Activated T-helper 1 cell treated with anti-CD3 and anti-CD28 coated beads, Interleukin-12 subunit alpha, Interleukin-12 subunit beta, Interleukin-2, Interleukin-4 antibody, amounts not matched to agents 30 ng/mL and 10 ng/mL and 1 ng/mL, durations not matched to agents 14 hours and 24 hours and 36 hours (primary cell): ENCODE results near the gene FLNB. TPM values are rescaled to one million over a fixed set of nuclear protein-coding genes. Genes with fewer than 3 reads are reported as not detected.

ENCODE experiments used
- DNase-seq: peaks from one replicate; pipeline ENCODE4 v3.0.0; 2021; ENCODE audit warnings: low spot score
- H3K27ac Mint-ChIP-seq: one replicate; pipeline ENCODE4 v1.8.0; 2021; ENCODE audit warnings: mild to moderate bottlenecking, mixed read lengths
- H3K27me3 Mint-ChIP-seq: one replicate; pipeline ENCODE4 v1.8.0; 2022; ENCODE audit warnings: mild to moderate bottlenecking, moderate library complexity, mixed read lengths; ENCODE audit not compliant: insufficient read depth
- H3K36me3 Mint-ChIP-seq: one replicate; pipeline ENCODE4 v1.8.0; 2021; ENCODE audit warnings: low read depth, mixed read lengths
- H3K4me1 Mint-ChIP-seq: one replicate; pipeline ENCODE4 v1.8.0; 2021; ENCODE audit warnings: low read depth, mixed read lengths
- H3K4me3 Mint-ChIP-seq: one replicate; pipeline ENCODE4 v1.8.0; 2021; ENCODE audit warnings: mild to moderate bottlenecking, moderate library complexity, mixed read lengths
- H3K9me3 Mint-ChIP-seq: one replicate; pipeline ENCODE4 v1.8.0; 2021; ENCODE audit warnings: mixed read lengths
- intact Hi-C: fragments of 100-400 bp; cut with micrococcal nuclease; formaldehyde crosslinking; loops from one replicate; pipeline ENCODE4 v1.15.1; 2024
- total RNA-seq: library from RNA; stranded (reverse); gene quantifications from 2 replicates; pipeline ENCODE4 v1.2.3, GENCODE V29; 2022

The FLNB gene
- total RNA-seq, 1 donor from 2014 or later = 24.1 TPM

- Mint-ChIP-seq H3K27ac (no peak overlapping the region), H3K36me3 (no peaks in the 10 kb centered on the region), H3K4me3 (no peak overlapping the region), H3K9me3 (no peaks in the 10 kb centered on the region), H3K4me1 (peaks cover 3% of the 10 kb centered on the region), H3K27me3 (no peaks in the 10 kb centered on the region)
- DNase-seq = no peak
- intact Hi-C loops = no loop called here
Measured at GRCh38 chr3:57972531-57973111, 35.6 kb upstream of the FLNB start.

- Mint-ChIP-seq H3K4me1 (no peaks in the 10 kb centered on the region), H3K27ac (no peak overlapping the region), H3K4me3 (no peak overlapping the region), H3K36me3 (no peaks in the 10 kb centered on the region), H3K27me3 (no peaks in the 10 kb centered on the region), H3K9me3 (no peaks in the 10 kb centered on the region)
- intact Hi-C loops = no loop called here
- no peak for DNase-seq
Measured at GRCh38 chr3:57973715-57974477, 34.3 kb upstream of the FLNB start.

- DNase-seq = no peak
- H3K27ac Mint-ChIP-seq = no peak overlapping the region
Measured at GRCh38 chr3:57974796-57975388, 33.3 kb upstream of the FLNB start.

GRCh38 chr3:57977818-57978235, 30.4 kb upstream of the FLNB start:
- Mint-ChIP-seq H3K36me3 (peaks cover under 1% of the 10 kb centered on the region), H3K4me3 (no peak overlapping the region), H3K27ac (no peak overlapping the region), H3K9me3 (no peaks in the 10 kb centered on the region), H3K4me1 (peaks cover 5% of the 10 kb centered on the region), H3K27me3 (no peaks in the 10 kb centered on the region)
- intact Hi-C loops = no loop called here
- no peak for DNase-seq

More at GRCh38 chr3:57974796-57975388, 33.3 kb upstream of the FLNB start:
- no peak overlapping the region for H3K4me3 Mint-ChIP-seq
- H3K4me1 Mint-ChIP-seq = no peaks in the 10 kb centered on the region
- no peaks in the 10 kb centered on the region for H3K36me3 Mint-ChIP-seq
- no peaks in the 10 kb centered on the region for H3K9me3 Mint-ChIP-seq
- H3K27me3 Mint-ChIP-seq = no peaks in the 10 kb centered on the region
- intact Hi-C loops = no loop called here

GRCh38 chr3:57978316-57978715, 29.9 kb upstream of the FLNB start:
- DNase-seq = no peak
- Mint-ChIP-seq H3K4me1 (peaks cover 10% of the 10 kb centered on the region), H3K36me3 (peaks cover 2% of the 10 kb centered on the region), H3K9me3 (no peaks in the 10 kb centered on the region), H3K4me3 (no peak overlapping the region), H3K27me3 (no peaks in the 10 kb centered on the region), H3K27ac (no peak overlapping the region)
- intact Hi-C loops = no loop called here

- Mint-ChIP-seq H3K4me1 (peaks cover 22% of the 10 kb centered on the region), H3K36me3 (peaks cover 4% of the 10 kb centered on the region), H3K4me3 (no peak overlapping the region), H3K27ac (no peak overlapping the region), H3K9me3 (no peaks in the 10 kb centered on the region), H3K27me3 (no peaks in the 10 kb centered on the region)
- no peak for DNase-seq
- intact Hi-C loops = loop anchor here (5.0 kb wide), 1 partner anchor 572 kb away; no protein-coding TSS in a partner anchor
Measured at GRCh38 chr3:57980416-57980815, 27.8 kb upstream of the FLNB start.

- Mint-ChIP-seq H3K36me3 (peaks cover 4% of the 10 kb centered on the region), H3K4me1 (peaks cover 22% of the 10 kb centered on the region), H3K4me3 (no peak overlapping the region), H3K9me3 (no peaks in the 10 kb centered on the region), H3K27me3 (no peaks in the 10 kb centered on the region), H3K27ac (peak overlapping the region; percentile 34)
- intact Hi-C loops = loop anchor here (5.0 kb wide), 1 partner anchor 571 kb away; no protein-coding TSS in a partner anchor
- DNase-seq = no peak
Measured at GRCh38 chr3:57981483-57982087, 26.6 kb upstream of the FLNB start.

GRCh38 chr3:57982561-57983243, 25.5 kb upstream of the FLNB start:
- no peak overlapping the region for H3K4me3 Mint-ChIP-seq
- peak overlapping the region; percentile 90 for H3K27ac Mint-ChIP-seq
- intact Hi-C loops = loop anchor here (1.0 to 5.0 kb wide), 2 partner anchors 26 to 570 kb away; partner anchors contain the start of gene FLNB
- peaks cover 4% of the 10 kb centered on the region for H3K36me3 Mint-ChIP-seq
- no peak for DNase-seq
- no peaks in the 10 kb centered on the region for H3K9me3 Mint-ChIP-seq
- no peaks in the 10 kb centered on the region for H3K27me3 Mint-ChIP-seq
- H3K4me1 Mint-ChIP-seq = peaks cover 22% of the 10 kb centered on the region

GRCh38 chr3:57983734-57984518, 24.3 kb upstream of the FLNB start:
- Mint-ChIP-seq H3K27me3 (no peaks in the 10 kb centered on the region), H3K4me1 (peaks cover 22% of the 10 kb centered on the region), H3K36me3 (peaks cover 4% of the 10 kb centered on the region), H3K4me3 (peak overlapping the region; percentile 6), H3K27ac (peak overlapping the region; percentile 90), H3K9me3 (no peaks in the 10 kb centered on the region)
- peak; percentile 52 for DNase-seq
- intact Hi-C loops = loop anchor here (1.0 to 5.0 kb wide), 3 partner anchors 24 to 568 kb away; partner anchors contain the start of gene FLNB

- no peak for DNase-seq
- Mint-ChIP-seq H3K9me3 (no peaks in the 10 kb centered on the region), H3K27ac (no peak overlapping the region), H3K4me1 (peaks cover 22% of the 10 kb centered on the region), H3K4me3 (no peak overlapping the region), H3K27me3 (no peaks in the 10 kb centered on the region), H3K36me3 (peaks cover 4% of the 10 kb centered on the region)
- intact Hi-C loops = loop anchor here (2.0 kb wide), 1 partner anchor 49 kb away; no protein-coding TSS in a partner anchor
Measured at GRCh38 chr3:57985176-57985983, 22.8 kb upstream of the FLNB start.

- Mint-ChIP-seq H3K27me3 (no peaks in the 10 kb centered on the region), H3K9me3 (no peaks in the 10 kb centered on the region), H3K4me3 (no peak overlapping the region), H3K27ac (no peak overlapping the region), H3K4me1 (peaks cover 22% of the 10 kb centered on the region), H3K36me3 (peaks cover 4% of the 10 kb centered on the region)
- intact Hi-C loops = loop anchor here (2.0 kb wide), 1 partner anchor 49 kb away; no protein-coding TSS in a partner anchor
- DNase-seq = no peak
Measured at GRCh38 chr3:57985984-57986246, 22.3 kb upstream of the FLNB start.
